Ishikawa (cell line): ENCODE measurements around the gene TGM1.

Experiments used
- CREB1 ChIP-seq: IDR thresholded peaks from 2 replicates; pipeline ENCODE4 v1.6.1; 2012; ENCODE audit warnings: low read depth
- EGR1 ChIP-seq: IDR thresholded peaks from 2 replicates; pipeline ENCODE4 v1.6.1; 2012
- NFIC ChIP-seq: IDR thresholded peaks from 2 replicates; pipeline ENCODE4 v1.6.1; 2012
- REST ChIP-seq: IDR thresholded peaks from 2 replicates; pipeline ENCODE4 v1.6.1; 2012; ENCODE audit warnings: low read depth, mild to moderate bottlenecking
- YY1 ChIP-seq: IDR thresholded peaks from 2 replicates; pipeline ENCODE4 v1.6.1; 2012; ENCODE audit warnings: low read depth
- ZBTB7A ChIP-seq: IDR thresholded peaks from 2 replicates; pipeline ENCODE4 v1.6.1; 2012; ENCODE audit warnings: low read depth

- no peak for TF ChIP-seq REST
- no peak for TF ChIP-seq ZBTB7A
- TF ChIP-seq EGR1: no peak
- TF ChIP-seq NFIC: no peak
- TF ChIP-seq YY1: no peak
- TF ChIP-seq CREB1: no peak
Measured at GRCh38 chr14:24216345-24216699, 46.7 kb downstream of the TGM1 start.
